A673 (cell line): ENCODE data around the gene NME3.

Experiments used
- CTCF ChIP-seq: fragments of 300-800, 200-600 bp; sonication (generic); conservative IDR thresholded peaks from 2 replicates; pipeline ENCODE4 v1.5.1; 2017; ENCODE audit warnings: low read depth, mild to moderate bottlenecking, antibody characterized with exemption, low read length, moderate library complexity, mixed read lengths
- EZH2 ChIP-seq: fragments of 200-600 bp; sonication (generic); IDR thresholded peaks from 2 replicates; pipeline ENCODE4 v1.6.1; 2017; ENCODE audit warnings: borderline replicate concordance, low read depth, mild to moderate bottlenecking, mixed read lengths, antibody characterized with exemption, low read length; ENCODE audit not compliant: poor library complexity, severe bottlenecking

- TF ChIP-seq EZH2 (no peak), CTCF (no peak)
Measured at GRCh38 chr16:1745181-1745899, 26.0 kb downstream of the NME3 start.
